HG02870 (cell line): ENCODE data around the gene STX1B.

Experiments used
- ATAC-seq: cut with Tn5 transposase; IDR thresholded peaks from one replicate; pipeline ENCODE4 v1.9.1; 2021; ENCODE audit warnings: mild to moderate bottlenecking, moderate library complexity; ENCODE audit not compliant: unreplicated experiment

The STX1B gene

GRCh38 chr16:30980434-30980833 is 30.0 kb downstream of the STX1B start:
- no peak for ATAC-seq

DNA sequence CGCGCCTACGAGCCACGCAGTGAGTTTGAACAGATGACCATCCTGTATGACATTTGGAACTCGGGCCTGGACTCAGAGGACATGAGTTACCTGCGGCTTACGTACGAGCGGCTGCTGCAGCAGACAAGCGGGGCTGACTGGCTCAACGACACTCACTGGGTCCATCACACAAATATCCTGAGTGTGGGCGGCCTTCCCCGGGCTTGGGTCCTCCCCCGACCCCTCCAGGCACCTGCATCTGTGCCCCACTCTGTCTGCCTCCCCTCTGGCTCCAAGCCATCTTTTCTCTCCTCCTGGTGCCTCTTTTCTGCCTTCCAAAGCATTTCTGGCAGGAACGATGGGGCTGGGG is 30.4 kb downstream of the STX1B start:
- ATAC-seq = no peak

- no peak for ATAC-seq
These were observed 31.0 kb downstream of the STX1B start for GRCh38 chr16:30979170-30980022.

- ATAC-seq = no peak
These were observed 32.9 kb downstream of the STX1B start for GRCh38 chr16:30977502-30977901.

- no peak for ATAC-seq
These were observed 34.0 kb downstream of the STX1B start for GRCh38 chr16:30976486-30976885.

- ATAC-seq = no peak
These were observed 36.1 kb downstream of the STX1B start for GRCh38 chr16:30974348-30974747.

- no peak for ATAC-seq
These were observed 37.6 kb downstream of the STX1B start for GRCh38 chr16:30972872-30973271.

DNA sequence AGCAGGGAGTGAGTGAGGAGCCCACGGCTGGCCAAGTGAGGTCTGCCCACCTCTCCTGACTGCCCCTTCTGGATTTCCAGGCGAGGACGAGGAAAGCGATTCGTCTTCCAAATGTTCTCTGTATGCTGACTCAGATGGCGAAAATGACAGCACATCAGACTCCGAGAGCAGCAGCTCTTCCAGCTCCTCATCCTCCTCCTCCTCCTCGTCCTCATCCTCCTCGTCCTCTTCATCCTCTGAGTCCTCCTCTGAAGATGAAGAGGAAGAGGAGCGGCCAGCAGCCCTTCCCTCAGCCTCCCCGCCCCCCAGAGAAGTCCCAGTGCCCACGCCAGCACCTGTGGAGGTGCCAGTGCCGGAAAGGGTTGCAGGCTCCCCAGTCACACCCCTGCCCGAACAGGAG is 39.1 kb downstream of the STX1B start:
- ATAC-seq = no peak

DNA sequence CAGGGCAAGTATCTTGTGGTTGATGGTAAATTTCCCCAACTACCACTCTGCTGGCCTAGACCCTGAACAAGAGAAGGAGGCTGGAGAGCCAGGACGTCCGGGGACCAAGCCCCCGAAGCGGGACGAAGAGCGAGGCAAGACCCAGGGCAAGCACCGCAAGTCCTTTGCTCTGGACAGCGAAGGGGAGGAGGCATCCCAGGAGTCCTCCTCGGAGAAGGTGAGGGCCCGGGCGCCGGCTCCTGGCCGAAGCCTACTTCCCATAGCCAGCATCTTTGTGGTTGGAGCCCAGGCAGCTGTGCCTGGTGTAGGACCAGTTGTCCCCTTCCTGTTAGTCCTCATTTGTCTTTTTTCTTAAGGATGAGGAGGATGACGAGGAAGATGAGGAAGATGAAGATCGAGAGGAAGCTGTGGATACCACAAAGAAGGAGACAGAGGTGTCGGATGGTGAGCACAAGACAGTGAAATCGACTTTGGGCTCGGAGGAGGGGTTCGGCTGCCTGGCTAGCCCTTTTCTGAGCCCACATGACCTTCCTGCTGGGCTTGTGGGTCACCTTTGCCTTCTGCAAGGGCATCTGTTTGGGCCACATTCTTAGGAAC is 41.1 kb downstream of the STX1B start:
- no peak for ATAC-seq

DNA sequence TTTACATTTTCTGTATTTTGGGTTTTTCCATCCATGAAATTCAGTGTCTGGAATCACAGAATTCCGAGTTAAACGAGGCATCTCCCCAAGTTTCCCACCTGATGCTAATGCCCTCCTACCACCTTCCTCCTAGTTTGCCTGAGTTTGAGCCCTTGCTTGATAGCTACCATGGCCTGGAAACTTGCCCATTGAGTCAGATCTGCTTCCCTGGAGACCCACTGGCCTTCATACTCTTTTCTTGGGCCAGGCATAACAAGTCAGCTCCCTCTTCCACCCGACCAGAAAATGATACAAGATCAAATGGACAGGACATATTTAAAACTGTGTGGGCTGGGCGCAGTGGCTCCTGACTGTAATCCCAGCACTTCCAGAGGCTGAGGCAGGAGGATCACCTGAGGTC is 42.6 kb downstream of the STX1B start:
- ATAC-seq = no peak

DNA sequence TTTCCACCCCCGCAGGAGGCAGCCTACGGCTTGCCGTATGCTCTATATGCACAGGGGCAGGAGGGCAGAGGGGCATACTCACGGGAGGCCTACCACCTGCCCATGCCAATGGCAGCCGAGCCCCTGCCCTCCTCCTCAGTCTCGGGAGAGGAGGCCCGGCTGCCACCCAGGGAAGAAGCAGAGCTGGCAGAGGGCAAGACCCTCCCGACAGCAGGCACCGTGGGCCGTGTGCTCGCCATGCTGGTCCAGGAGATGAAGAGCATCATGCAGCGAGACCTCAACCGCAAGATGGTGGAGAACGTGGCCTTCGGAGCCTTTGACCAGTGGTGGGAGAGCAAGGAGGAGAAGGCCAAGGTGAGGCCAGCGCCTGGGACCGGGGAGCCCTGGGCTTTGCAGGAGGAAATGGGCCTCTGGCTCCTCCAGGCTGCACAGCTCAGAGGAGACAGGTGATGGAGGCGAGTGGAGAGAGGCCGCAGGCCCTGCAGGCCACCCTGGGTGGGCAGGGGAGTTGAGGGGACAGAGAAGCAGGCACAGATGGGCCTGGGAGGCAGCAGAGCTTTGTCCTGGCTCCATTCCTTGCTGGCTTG is 44.3 kb downstream of the STX1B start:
- no peak for ATAC-seq

GRCh38 chr16:30965436-30965835 is 45.0 kb downstream of the STX1B start:
- ATAC-seq = no peak

GRCh38 chr16:30964574-30965226 is 45.7 kb downstream of the STX1B start:
- ATAC-seq = no peak

GRCh38 chr16:30963925-30964511 is 46.4 kb downstream of the STX1B start:
- ATAC-seq = no peak

GRCh38 chr16:30961384-30961783 is 49.1 kb downstream of the STX1B start:
- no peak for ATAC-seq

DNA sequence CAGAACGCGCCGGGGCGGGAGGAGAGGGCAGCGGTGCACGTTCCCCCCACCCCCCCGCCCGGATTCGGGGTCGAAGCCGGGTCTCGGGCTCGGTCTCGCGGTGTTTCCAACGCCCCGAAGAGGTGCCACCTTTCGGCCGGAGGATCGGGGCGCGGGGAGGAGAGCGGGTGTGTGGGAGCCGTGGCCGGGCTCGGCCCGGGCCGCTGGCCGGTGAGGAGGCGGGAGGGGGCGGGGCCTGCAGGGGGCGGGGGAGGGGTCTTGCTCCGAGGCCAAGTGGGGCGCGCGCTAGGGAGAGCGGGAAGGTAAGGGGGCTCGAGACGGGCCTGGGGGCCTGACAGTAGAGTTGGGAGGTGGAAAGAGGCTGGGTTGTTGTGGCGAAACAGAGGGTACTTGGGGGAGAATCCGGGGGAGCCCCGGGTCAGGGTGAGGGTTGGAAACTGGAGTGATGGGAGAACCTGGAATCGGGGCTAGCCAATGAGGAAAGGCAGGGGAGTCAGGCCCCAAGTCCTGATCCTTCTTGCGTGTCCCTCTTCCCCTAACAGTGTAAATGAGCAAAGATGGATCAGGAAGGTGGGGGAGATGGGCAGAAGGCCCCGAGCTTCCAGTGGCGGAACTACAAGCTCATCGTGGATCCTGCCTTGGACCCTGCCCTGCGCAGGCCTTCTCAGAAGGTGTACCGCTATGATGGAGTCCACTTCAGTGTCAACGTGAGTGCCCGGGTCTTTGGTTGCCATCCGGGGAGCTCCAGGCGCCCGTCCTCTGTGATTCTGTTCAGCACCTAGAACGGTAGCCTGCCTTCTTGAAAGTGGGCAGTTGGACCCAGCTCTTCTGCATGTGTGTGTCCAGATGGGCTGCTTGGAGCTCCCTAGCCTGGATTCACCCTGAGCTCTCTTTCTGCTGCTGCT is 52.0 kb downstream of the STX1B start:
- peak; percentile 14 for ATAC-seq

GRCh38 chr16:30957456-30958174 is 52.8 kb downstream of the STX1B start, which contains the start of gene SETD1A:
Gene SETD1A, plus strand, starts transcription at chr16:30957754. Its CDS starts 978 bp downstream, at chr16:30958732.
- ATAC-seq = peak; percentile 66

GRCh38 chr16:30956601-30957455 is 53.6 kb downstream of the STX1B start:
- ATAC-seq = peak; percentile 39

DNA sequence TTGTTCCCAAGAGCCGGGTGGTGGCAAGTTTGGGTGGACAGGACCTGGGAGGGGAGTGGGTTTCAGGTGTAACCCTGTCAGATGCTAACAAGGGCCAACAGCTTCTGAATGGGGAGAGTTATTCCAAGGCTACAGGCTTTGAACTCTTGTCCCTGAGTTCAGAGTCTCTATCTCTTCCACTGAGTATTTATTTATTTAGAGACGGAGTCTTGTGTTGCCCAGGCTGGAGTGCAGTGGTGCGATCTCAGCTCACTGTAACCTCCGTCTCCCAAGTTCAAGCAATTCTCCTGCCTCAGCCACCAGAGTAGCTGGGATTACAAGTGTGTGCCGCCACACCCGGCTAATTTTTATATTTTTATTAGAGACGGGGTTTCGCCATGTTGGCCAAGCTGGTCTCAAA is 55.4 kb downstream of the STX1B start:
- no peak for ATAC-seq
